ENCODE results near the gene GRB2. TPM values are rescaled to one million over a fixed set of nuclear protein-coding genes. Genes with fewer than 3 reads are reported as not detected.

The GRB2 gene
- total RNA-seq, 1 experiment from 2014 or later: 148 TPM

- no peaks in the 10 kb centered on the region for H3K36me3 ChIP-seq (ENCODE audit: control insufficient read depth, insufficient read depth, low read length)
- H3K27me3 ChIP-seq (ENCODE audit: control insufficient read depth, insufficient read depth, low read length): no peaks in the 10 kb centered on the region
- intact Hi-C loops (cut with micrococcal nuclease; ENCODE audit: unreplicated experiment) (no loop called here), in situ Hi-C loops (cut with HindIII; ENCODE audit: low pct_unique_long_range_greater_than_20kb, low sequenced_read_pairs) (no loop called here)
- ChIA-PET POLR2A (no interaction called here), CTCF (interaction anchor here (0.7 kb wide), 2 partner anchors 149 to 308 kb away, joined by 3 to 6 read pairs; no protein-coding TSS in a partner anchor)
- H3K4me1 ChIP-seq (ENCODE audit: control insufficient read depth, insufficient read depth, low read length): no peaks in the 10 kb centered on the region
- no peak overlapping the region for H3K27ac ChIP-seq (ENCODE audit: low read length)
- ATAC-seq: no peak
- H3K4me3 ChIP-seq (ENCODE audit: low read depth in 2 of 2, low read length in 2 of 2): no peak overlapping the region
- no peak for DNase-seq (ENCODE audit: low read depth, low spot score)
- H3K9me3 ChIP-seq (ENCODE audit: control insufficient read depth, insufficient read depth, low read depth, low read length): no peaks in the 10 kb centered on the region
- TF ChIP-seq, protein P1, sequence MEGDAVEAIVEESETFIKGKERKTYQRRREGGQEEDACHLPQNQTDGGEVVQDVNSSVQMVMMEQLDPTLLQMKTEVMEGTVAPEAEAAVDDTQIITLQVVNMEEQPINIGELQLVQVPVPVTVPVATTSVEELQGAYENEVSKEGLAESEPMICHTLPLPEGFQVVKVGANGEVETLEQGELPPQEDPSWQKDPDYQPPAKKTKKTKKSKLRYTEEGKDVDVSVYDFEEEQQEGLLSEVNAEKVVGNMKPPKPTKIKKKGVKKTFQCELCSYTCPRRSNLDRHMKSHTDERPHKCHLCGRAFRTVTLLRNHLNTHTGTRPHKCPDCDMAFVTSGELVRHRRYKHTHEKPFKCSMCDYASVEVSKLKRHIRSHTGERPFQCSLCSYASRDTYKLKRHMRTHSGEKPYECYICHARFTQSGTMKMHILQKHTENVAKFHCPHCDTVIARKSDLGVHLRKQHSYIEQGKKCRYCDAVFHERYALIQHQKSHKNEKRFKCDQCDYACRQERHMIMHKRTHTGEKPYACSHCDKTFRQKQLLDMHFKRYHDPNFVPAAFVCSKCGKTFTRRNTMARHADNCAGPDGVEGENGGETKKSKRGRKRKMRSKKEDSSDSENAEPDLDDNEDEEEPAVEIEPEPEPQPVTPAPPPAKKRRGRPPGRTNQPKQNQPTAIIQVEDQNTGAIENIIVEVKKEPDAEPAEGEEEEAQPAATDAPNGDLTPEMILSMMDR (IDR thresholded peaks at IDR 0.05): no peak
- TF ChIP-seq POLR2AphosphoS5 (IDR thresholded peaks at IDR 0.05; ENCODE audit: low read depth, low read length) (no peak), TCF7L2 (IDR thresholded peaks at IDR 0.05; ENCODE audit: low read depth, low read length) (no peak), SIN3A (IDR thresholded peaks at IDR 0.05; ENCODE audit: borderline replicate concordance, insufficient read depth, low read depth, low read length) (no peak)
- TF ChIP-seq, protein P2, sequence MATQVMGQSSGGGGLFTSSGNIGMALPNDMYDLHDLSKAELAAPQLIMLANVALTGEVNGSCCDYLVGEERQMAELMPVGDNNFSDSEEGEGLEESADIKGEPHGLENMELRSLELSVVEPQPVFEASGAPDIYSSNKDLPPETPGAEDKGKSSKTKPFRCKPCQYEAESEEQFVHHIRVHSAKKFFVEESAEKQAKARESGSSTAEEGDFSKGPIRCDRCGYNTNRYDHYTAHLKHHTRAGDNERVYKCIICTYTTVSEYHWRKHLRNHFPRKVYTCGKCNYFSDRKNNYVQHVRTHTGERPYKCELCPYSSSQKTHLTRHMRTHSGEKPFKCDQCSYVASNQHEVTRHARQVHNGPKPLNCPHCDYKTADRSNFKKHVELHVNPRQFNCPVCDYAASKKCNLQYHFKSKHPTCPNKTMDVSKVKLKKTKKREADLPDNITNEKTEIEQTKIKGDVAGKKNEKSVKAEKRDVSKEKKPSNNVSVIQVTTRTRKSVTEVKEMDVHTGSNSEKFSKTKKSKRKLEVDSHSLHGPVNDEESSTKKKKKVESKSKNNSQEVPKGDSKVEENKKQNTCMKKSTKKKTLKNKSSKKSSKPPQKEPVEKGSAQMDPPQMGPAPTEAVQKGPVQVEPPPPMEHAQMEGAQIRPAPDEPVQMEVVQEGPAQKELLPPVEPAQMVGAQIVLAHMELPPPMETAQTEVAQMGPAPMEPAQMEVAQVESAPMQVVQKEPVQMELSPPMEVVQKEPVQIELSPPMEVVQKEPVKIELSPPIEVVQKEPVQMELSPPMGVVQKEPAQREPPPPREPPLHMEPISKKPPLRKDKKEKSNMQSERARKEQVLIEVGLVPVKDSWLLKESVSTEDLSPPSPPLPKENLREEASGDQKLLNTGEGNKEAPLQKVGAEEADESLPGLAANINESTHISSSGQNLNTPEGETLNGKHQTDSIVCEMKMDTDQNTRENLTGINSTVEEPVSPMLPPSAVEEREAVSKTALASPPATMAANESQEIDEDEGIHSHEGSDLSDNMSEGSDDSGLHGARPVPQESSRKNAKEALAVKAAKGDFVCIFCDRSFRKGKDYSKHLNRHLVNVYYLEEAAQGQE (IDR thresholded peaks at IDR 0.05; ENCODE audit: insufficient read depth in 1 of 2, low read depth in 2 of 2, low read length in 1 of 2): no peak
- BruUV-seq (replicated peaks): no TSS peak
These were observed 13.1 kb upstream of the GRB2 start for GRCh38 chr17:75418531-75418930.

DNA sequence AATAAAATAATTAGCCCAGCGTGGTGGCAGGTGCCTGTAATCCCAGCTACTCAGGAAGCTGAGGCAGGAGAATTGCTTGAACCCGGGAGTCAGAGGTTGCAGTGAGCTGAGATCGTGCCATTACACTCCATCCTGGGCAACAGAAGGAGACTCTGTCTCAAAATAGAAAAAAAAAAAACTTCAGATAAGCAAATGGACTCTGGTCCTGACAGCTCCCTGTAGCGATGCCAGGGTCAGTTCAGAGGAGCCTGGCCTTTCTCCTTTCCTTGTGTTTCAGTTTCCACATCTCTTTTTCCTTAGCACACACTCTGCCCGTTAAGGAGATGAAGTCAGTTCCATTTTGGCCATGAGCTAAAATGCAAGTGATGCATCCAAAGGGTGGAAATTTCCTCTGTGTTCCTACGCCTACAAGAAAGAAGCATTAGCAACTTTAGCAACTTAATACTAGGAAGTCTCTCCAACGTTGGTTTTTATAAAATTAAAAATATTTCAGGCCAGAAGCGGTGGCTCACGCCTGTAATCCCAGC lies 11.6 kb upstream of the GRB2 start:
- Histone ChIP-seq H3K27ac (ENCODE audit: low read length) (no peak overlapping the region), H3K9me3 (ENCODE audit: control insufficient read depth, insufficient read depth, low read depth, low read length) (no peaks in the 10 kb centered on the region), H3K4me3 (ENCODE audit: low read depth in 2 of 2, low read length in 2 of 2) (no peak overlapping the region), H3K4me1 (ENCODE audit: control insufficient read depth, insufficient read depth, low read length) (peaks cover 3% of the 10 kb centered on the region; the same call in 1 of the 2 replicates), H3K36me3 (ENCODE audit: control insufficient read depth, insufficient read depth, low read length) (no peaks in the 10 kb centered on the region), H3K27me3 (ENCODE audit: control insufficient read depth, insufficient read depth, low read length) (no peaks in the 10 kb centered on the region)
- no TSS peak for BruUV-seq (replicated peaks)
- CTCF ChIA-PET: interaction anchor here (0.6 to 0.7 kb wide), 3 partner anchors 11 to 148 kb away, joined by 3 to 4 read pairs (median 4); no protein-coding TSS in a partner anchor
- TF ChIP-seq, protein P1 (IDR thresholded peaks at IDR 0.05): no peak
- TF ChIP-seq, protein P2 (IDR thresholded peaks at IDR 0.05; ENCODE audit: insufficient read depth in 1 of 2, low read depth in 2 of 2, low read length in 1 of 2): no peak
- POLR2A ChIA-PET: interaction anchor here (0.6 kb wide), 1 partner anchor 12 kb away, joined by 4 read pairs; the partner anchor contains the start of gene GRB2
- ATAC-seq (no peak), DNase-seq (ENCODE audit: low read depth, low spot score) (no peak)
- in situ Hi-C loops (cut with HindIII; ENCODE audit: low pct_unique_long_range_greater_than_20kb, low sequenced_read_pairs) (no loop called here), intact Hi-C loops (cut with micrococcal nuclease; ENCODE audit: unreplicated experiment) (no loop called here)

Data from Panc1 (cell line).